ENCODE results near the gene TIMM22.
"Not testable (repeated sequence)": the region's sequence is repeated elsewhere in the genome, so short reads cannot be mapped to it uniquely, and the experiment has no call there.

The TIMM22 gene

DNA sequence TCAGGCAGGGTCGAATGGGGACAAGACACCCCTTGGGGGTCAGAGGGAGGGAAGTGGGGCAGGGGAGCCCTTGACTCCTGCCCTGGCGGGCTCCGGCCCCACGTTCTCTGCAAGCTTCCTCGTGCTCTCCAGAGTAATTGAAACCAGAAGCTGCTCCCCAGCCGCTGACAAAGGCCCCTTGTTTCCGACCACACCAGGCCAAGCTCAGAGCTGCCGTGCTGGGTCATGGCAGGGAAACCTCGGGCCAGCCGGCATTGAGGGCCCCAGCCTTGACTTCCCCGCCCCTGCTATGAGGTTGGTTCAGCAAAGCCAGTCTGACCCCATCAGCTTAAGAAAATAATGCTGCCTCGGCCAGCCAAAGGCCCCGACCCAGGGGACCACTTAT, 43.3 kb downstream of the TIMM22 start:
- no peak for DNase-seq

DNA sequence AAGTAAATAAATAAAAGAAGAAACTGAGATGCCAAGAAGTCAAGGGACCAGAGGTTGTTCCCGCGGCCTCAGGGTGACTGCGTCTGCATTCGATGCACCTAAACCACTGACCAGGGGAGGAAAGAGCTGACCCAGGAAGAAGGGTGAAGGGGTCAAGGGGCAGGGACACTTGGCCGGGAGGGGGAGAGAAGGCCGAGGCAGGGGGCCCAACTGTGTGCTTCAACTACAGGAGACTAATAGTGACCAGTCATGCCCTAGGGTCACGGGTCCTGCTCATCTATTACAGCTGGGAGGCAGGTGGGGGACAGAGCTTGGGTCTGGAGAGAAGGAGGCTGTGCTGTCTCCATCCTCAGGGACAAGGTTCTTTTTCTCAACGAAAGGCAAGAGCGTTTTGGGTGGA, 44.8 kb downstream of the TIMM22 start:
- DNase-seq, result no peak

DNA sequence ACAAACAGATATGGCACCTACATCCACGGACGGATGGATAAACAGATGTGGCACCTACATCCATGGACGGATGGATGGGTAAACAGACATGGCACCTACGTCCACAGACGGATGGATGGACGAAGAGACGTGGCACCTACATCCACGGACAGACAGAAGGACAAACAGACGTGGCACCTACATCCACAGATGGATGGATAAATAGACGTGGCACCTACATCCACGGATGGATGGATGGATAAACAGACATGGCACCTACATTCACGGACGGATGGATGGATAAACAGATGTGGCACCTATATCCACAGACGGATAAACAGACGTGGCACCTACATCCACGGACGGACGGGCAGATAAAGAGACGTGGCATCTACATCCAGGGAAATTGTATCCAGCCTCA, 45.6 kb downstream of the TIMM22 start:
- DNase-seq, result no peak

DNA sequence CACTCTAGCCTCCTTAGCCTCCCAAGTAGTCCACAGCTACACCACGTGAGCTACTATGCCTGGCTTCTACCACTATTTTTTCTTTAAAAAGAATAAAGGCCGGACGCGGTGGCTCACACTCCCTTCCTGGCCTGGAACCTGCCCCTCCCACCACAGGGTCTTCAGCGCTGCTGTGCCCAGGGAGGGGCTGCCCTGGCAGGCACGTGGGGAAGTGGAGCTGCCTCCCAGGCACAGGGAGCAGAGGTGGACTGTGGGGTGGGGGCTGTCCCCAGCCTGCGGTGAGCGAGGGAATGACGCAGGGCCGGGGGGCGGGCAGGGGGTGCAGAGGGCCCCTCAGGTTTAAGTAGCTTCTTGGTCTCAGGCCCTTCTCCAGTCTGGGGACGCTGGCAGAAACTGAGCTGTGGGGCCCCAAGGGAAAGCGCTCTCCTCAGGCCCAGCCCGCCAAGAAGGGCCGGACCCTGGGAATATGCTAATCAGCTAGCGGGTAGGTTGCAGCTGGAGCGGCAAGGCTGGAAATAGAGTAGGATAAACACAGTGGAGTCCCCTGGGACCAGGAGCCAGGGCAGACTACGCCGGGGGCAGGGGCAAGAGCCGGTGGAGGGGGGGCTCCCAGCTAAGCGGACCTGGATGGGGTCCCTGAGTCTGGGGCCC, 46.8 kb downstream of the TIMM22 start:
- no peak for DNase-seq

DNA sequence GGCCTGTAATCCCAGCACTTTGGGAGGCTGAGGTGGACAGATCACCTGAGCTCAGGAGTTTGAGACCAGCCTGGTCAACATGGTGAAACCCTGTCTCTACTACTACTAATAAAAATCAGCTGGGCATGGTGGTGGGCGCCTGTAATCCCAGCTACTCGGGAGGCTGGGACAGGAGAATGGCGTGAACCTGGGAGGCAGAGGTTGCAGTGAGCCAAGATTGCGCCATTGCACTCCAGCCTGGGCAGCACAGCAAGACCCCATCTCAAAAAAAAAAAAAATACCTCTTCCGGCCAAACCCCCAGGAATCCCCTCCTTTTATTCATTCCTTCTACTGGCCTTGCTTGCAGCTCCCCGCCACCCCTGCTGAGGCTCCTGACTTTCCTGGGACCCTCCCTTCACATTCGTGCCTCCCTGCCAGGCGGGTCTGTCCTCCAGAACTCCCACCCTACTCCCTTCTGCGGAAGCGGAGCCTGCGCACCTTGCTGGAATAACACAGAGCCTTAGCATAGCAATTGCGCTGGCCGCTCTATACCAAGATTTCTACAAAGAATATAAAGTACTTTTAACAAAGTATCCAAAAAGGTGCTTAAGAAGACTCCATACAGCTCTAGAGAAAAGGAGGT, 47.6 kb downstream of the TIMM22 start:
- not testable (repeated sequence) for DNase-seq

DNA sequence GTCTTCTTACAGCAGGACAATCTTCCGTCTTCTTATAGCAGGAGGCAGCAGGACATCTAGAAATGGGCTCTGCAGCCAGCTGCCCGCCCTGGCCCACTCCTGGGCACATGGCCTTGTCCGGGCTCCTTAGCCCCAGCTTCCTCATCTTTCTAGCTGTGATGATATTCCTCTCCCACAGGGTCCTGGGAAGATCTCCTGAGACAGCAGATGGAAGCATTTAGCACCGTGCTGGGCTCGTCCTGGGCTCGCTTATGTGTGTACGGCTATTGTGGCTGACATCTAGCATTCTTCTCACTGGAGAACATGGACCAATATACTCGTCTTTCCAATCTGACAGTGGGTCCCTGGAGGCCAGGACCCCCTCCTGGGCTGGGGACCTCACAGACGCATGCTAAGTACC, 48.5 kb downstream of the TIMM22 start:
- no peak for DNase-seq

DNA sequence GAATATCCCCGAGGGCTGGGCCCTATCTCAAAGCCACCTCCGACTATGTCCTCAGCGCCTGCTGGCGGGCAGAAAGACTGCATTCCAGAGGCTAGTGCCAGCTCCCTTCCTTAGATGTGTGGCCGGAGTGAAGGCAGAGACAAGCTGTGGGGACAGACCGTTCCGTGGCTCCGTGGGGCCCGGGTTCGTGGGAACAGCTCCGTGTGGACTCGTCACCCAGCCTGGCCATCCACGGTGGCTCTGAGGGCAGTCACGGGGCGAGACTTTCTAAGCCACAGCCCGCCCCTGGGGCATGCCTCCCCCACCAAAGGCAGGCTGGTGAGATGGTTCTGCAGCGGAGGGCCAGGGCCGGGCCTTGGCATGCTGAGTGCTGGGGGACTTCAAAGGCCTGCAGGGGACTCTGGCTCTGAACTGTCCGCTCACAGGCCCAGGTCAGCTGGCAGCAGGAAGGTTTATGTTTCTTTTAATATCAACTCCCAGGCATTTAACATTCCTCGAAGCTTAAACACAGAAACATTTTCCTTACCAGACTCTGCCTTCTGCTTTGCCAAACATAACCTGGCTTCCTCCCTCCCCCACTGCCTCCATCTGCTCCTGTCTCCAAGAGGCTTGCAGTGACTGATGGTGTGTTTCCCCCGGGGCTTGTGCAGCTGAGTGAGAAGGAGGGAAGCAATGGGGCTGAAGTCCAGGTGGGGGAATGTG, 50.4 kb downstream of the TIMM22 start:
- DNase-seq, result no peak

DNA sequence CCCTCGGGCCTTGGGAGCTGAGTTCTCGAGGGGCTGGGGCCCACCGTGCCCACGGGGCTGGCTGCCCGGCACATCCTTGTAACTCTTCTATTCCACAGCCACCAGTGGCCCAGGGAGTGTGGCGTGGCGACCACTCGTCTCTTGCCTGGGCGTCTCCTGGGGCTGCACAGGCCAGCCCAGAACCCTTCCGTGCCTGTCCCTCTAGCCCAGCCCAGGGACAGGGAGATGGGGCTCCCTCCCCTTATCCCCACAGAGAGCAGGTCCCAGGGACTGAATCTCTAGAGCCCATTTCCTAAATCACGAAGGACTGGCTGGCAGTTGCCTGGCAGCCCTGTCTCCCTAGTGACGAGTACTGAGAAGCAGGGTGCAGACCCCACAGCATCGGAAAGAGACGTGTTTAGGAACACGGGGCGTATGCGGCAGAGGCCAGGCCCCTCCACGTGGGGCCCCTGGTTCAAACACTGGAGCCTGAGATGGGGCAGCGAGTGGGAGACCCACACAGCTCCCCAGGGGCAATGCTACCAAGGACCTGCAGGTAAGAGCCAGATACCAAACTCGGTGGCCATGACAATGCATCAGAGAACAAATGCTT, 51.0 kb downstream of the TIMM22 start:
- DNase-seq, result no peak

DNA sequence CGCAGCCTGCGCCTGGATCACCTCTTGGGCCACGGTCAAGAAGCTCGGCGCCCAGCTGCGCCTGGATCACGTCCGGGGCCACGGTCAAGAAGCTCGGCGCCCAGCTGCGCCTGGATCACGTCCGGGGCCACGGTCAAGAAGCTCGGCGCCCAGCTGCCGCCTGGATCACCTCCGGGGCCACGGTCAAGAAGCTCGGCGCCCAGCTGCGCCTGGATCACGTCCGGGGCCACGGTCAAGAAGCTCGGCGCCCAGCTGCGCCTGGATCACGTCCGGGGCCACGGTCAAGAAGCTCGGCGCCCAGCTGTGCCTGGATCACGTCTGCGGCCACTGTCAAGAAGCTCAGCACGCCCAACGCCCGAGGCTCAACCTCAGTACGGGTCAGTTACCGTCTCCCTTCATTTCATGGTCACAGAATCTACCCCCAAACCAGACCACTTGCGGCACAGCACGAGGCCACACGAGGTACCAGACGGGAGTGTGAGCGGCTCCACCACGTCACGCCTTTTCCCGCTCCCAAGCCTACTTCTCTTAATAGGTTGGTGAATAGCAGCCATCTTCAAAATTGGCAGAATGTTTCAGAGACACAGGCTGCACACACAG, 51.7 kb downstream of the TIMM22 start:
- DNase-seq, result not testable (repeated sequence)

DNA sequence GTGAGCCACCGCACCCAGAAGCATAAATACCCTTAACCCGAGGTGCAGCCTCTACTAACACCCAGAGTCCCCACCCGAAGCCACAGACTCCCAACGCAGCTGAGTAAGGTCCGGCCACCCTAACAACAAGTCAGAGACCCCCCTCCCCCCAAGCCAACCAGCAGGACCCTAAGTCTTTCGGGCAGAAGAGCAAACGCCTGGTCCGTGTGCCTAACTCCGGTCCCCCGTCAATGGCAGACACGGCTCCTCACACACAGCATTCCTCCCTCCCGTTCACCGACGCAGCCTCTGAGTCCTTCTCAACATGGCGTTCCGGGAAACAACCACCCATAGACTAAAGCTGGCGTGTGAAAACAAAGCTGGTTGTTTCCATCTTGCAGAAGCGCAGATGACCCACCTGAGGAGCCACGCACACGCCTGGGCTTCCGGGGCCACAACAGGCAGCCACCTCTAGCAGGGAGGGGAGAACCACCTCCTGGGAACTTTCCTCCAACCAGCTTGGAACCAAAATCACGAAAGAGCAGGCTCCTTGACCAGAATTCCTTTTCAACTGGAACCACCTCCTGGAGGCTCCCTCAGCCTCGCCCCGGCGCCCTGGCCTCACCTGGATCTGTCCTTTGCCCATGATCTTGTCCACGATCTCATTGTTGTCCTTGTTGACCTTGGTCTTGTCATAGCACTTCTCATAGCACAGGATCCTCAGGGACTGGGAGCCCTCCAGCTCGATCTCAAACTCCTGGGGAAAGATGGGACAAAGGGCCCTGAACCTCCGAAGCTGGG, 52.7 kb downstream of the TIMM22 start:
- no peak for DNase-seq

DNA sequence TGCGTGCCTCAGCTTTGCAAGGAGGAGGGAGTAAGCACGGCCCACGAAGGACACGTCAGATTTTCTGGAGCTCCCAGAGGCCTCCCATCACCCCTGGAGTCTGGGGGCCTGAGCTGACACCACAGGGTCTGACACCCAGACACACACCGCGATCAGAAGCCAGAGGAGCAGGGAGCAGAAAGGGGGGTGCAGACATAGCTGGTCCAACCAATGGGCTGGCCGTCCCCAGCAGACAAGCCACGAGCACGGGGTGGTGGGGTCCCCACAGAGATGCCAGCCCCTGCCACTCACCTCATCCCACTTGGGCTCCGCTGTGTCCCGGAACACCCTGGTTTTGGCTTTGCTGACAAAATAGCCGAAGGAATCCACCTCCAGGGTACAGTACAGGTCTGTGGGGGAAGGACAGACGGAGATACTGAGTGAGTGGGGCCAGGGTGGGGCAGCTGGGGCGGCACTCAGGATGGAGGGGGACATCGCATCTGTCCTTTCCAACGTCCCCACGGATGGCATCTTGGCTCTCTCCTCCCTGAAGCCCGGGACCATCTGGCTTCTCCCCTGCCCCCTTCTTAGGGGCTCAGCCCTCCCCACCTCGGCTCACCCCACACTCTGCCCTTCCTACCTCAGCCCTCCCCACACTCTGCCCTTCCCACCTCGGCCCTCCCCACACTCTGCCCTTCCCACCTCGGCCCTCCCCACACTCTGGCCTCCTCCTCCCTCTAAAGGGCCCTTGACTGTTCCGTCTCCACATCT, 53.5 kb downstream of the TIMM22 start:
- DNase-seq, result no peak

DNA sequence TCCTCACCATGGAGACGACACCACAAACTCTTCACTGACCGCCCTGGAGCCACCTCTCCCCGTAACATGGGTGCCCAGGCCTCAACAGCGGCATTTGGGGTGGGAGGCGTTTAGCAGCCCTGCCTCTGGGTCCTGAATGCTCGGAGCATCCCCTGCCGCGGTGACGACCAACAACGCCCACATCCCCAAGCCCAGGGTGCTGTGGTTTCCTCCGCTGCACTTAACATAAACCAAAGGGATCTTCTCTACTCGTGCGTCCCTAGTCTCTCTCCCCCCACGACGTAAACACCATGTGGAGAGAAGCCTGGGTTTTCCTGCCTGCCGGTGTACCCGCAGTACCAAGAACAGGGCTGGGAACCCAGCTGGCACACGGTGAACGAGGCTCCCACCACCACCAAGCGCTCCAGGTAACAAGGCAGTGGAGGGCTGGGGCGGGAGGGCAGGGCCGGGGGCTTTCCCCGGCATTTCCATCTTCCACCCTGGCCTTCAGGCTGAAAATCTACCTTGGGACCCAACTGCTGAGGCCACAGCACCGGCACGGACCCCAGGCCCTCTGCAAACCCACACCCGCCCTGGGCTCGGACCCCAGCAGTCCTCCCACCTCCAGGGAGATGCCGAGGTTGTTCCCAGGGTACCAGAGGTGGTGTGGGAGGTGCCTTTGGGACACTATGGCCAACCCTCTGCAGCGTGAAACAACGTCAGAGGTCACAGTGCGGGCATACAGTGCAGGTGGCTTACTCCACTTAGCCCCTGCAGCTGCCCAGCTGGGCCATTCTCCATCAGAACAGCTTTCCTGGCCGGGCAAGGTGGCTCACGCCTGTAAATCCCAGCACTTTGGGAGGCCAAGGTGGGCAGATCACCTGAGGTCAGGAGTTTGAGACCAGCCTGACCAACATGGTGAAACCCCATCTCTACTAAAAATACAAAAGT, 54.3 kb downstream of the TIMM22 start:
- no peak for DNase-seq

Data from stimulated activated CD4-positive, alpha-beta T cell treated with anti-CD3 and anti-CD28 coated beads, Interleukin-4, amount 100 ng/mL, for 4 hours (primary cell).